SH-SY5Y (cell line): ENCODE results near the gene STXBP4.

Source experiments
- GATA2 ChIP-seq: IDR thresholded peaks from 2 replicates; pipeline ENCODE4 v1.6.1; 2011; ENCODE audit warnings: mild to moderate bottlenecking, low read depth, low read length
- GATA3 ChIP-seq: IDR thresholded peaks from 2 replicates; pipeline ENCODE4 v1.6.1; 2011; ENCODE audit warnings: low read depth, mild to moderate bottlenecking, low read length, moderate library complexity

GRCh38 chr17:55122114-55122513, 153.5 kb downstream of the STXBP4 start:
- TF ChIP-seq GATA2 (no peak), GATA3 (no peak)
